Natural killer cell (primary cell): ENCODE results near the gene TMEM108. TPM values are rescaled to one million over a fixed set of nuclear protein-coding genes. Genes with fewer than 3 reads are reported as not detected.

Experiments
- ATAC-seq, 3 donors: fragments of 150-1000 bp in 2 of 3; fragments of 200-7000 bp in 1 of 3; cut with Tn5 transposase; 1 replicate in 1 of 3; 2 replicates in 2 of 3; pipeline ENCODE4 v1.10.0; 2021; ENCODE audit warnings: mild to moderate bottlenecking in 2 of 3, moderate library complexity in 2 of 3
- DNase-seq, 2 donors: peaks; one replicate each; pipeline versions ENCODE4 v3.0.0 to v3.0.0-alpha.2; 2013 to 2021; ENCODE audit warnings: mixed read lengths in 1 of 2
- H3K27ac ChIP-seq: one replicate; pipeline ENCODE4 v1.5.1; 2013; ENCODE audit warnings: mild to moderate bottlenecking, low read length
- H3K27me3 ChIP-seq: one replicate; pipeline ENCODE4 v1.6.1; 2013; ENCODE audit warnings: low read length; ENCODE audit not compliant: control insufficient read depth, insufficient read depth
- H3K36me3 ChIP-seq: one replicate; pipeline ENCODE4 v1.6.1; 2013; ENCODE audit warnings: low read length; ENCODE audit not compliant: control insufficient read depth, insufficient read depth
- H3K4me1 ChIP-seq: one replicate; pipeline ENCODE4 v1.6.1; 2013; ENCODE audit warnings: low read length; ENCODE audit not compliant: control insufficient read depth, insufficient read depth
- H3K4me3 ChIP-seq: one replicate; pipeline ENCODE4 v1.5.1; 2013; ENCODE audit warnings: low read length
- H3K9me3 ChIP-seq: one replicate; pipeline ENCODE4 v1.6.1; 2013; ENCODE audit warnings: low read length; ENCODE audit not compliant: control insufficient read depth, insufficient read depth
- H3K27ac Mint-ChIP-seq, 2 donors: one replicate each; pipeline ENCODE4 v1.8.0; 2022; ENCODE audit warnings: mild to moderate bottlenecking in 2 of 2, mixed read lengths in 2 of 2, moderate library complexity in 1 of 2
- H3K27me3 Mint-ChIP-seq, 2 donors: one replicate each; pipeline ENCODE4 v1.8.0; 2022; ENCODE audit warnings: low read depth in 2 of 2, mixed read lengths in 2 of 2
- H3K36me3 Mint-ChIP-seq: one replicate; pipeline ENCODE4 v1.8.0; 2022; ENCODE audit warnings: mixed read lengths
- H3K4me1 Mint-ChIP-seq, 2 donors: one replicate each; pipeline ENCODE4 v1.8.0; 2022; ENCODE audit warnings: mixed read lengths in 2 of 2
- H3K4me3 Mint-ChIP-seq: one replicate; pipeline ENCODE4 v1.8.0; 2022; ENCODE audit warnings: mild to moderate bottlenecking, moderate library complexity, mixed read lengths
- H3K9me3 Mint-ChIP-seq, 2 donors: one replicate each; pipeline ENCODE4 v1.8.0; 2022; ENCODE audit warnings: mixed read lengths in 2 of 2
- WGBS: methylation state at CpG from one replicate; pipeline ENCODE4 v1.1.7; 2013; ENCODE audit warnings: missing lambda C conversion rate; ENCODE audit not compliant: insufficient coverage; 5-methylcytosine and 5-hydroxymethylcytosine counted together
- intact Hi-C: fragments of 100-400 bp; cut with micrococcal nuclease; formaldehyde crosslinking; loops from one replicate; pipeline ENCODE4 v1.14.2; 2022
- total RNA-seq, 4 donors: library from RNA; stranded (reverse); fragments of 120-200 nt in 1 of 4; gene quantifications; one replicate each; pipeline versions ENCODE4 v1.2.3 to v1.2.4, GENCODE V29; 2013 to 2022
- TF ChIP-seq, protein P1 (sequence below): fragments of 200-600 bp; IDR thresholded peaks from one replicate; pipeline ENCODE4 v1.8.0; 2022; ENCODE audit warnings: antibody characterized with exemption

TMEM108 gene
- total RNA-seq, 3 donors from 2014 or later (not counting 1 experiment from before 2014, with no cell fraction given) = not detected

DNA sequence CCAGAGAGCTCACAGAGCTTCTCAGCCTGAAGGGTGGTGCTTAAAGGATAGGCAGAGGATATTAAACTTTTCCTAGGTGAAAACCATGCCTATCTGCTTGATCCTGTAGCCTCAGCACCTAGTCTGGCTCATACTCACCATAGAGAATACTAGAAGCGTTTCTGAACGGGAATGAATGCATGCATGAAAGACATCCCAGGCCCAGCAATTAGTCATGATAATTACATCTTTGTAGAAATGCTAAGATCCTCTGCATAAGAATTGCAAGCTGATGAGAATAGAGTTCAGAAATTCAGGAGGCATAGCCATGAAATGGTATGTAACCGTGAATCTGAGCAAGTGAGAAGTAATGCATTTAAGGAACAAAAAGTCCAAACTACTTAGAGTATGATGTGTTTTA is 5.9 kb upstream of the TMEM108 start:
- Histone ChIP-seq H3K27ac (no peak overlapping the region), H3K36me3 (no peaks in the 10 kb centered on the region), H3K4me1 (no peaks in the 10 kb centered on the region), H3K9me3 (no peaks in the 10 kb centered on the region), H3K27me3 (no peaks in the 10 kb centered on the region), H3K4me3 (no peak overlapping the region)
- Mint-ChIP-seq H3K27ac (no peak overlapping the region), H3K9me3 (peaks cover 3 to 6% of the 10 kb centered on the region in 2 donors), H3K27me3 (peaks cover 8 to 10% of the 10 kb centered on the region in 2 donors), H3K4me3 (no peak overlapping the region), H3K4me1 (no peaks in the 10 kb centered on the region), H3K36me3 (no peaks in the 10 kb centered on the region)
- TF ChIP-seq, protein P1, sequence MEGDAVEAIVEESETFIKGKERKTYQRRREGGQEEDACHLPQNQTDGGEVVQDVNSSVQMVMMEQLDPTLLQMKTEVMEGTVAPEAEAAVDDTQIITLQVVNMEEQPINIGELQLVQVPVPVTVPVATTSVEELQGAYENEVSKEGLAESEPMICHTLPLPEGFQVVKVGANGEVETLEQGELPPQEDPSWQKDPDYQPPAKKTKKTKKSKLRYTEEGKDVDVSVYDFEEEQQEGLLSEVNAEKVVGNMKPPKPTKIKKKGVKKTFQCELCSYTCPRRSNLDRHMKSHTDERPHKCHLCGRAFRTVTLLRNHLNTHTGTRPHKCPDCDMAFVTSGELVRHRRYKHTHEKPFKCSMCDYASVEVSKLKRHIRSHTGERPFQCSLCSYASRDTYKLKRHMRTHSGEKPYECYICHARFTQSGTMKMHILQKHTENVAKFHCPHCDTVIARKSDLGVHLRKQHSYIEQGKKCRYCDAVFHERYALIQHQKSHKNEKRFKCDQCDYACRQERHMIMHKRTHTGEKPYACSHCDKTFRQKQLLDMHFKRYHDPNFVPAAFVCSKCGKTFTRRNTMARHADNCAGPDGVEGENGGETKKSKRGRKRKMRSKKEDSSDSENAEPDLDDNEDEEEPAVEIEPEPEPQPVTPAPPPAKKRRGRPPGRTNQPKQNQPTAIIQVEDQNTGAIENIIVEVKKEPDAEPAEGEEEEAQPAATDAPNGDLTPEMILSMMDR = no peak
- 95% methylated on average over 2 of the region's 3 CpGs for WGBS
- intact Hi-C loops = no loop called here
- DNase-seq (no peak), ATAC-seq (no peak)

DNA sequence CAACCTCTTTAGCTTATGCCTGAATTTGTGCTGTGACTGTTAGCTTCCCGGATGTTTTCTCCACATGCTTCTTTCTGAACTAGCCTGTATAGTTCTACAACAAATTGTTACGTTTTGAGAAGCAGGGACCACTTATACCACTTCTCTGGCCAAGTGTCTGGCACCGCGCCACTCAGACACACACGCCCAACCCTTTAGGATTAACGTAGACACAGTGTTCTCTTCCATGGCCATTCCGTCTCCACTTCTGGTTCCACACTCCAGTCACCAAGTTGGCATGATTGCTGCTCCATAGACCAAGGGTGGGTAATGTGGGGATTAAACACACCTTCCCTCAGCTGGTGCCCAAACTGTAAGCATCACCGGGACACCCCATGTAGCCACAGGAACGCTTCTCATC is 755 bp upstream of the TMEM108 start:
- Histone ChIP-seq H3K27me3 (peaks cover 16% of the 10 kb centered on the region), H3K4me3 (no peak overlapping the region), H3K9me3 (no peaks in the 10 kb centered on the region), H3K4me1 (peaks cover 6% of the 10 kb centered on the region), H3K27ac (no peak overlapping the region), H3K36me3 (no peaks in the 10 kb centered on the region)
- H3K4me3 Mint-ChIP-seq = no peak overlapping the region
- H3K36me3 Mint-ChIP-seq = no peaks in the 10 kb centered on the region
- ATAC-seq (no peak), DNase-seq (no peak)
- H3K27ac Mint-ChIP-seq = no peak overlapping the region
- intact Hi-C loops = no loop called here
- H3K27me3 Mint-ChIP-seq = peaks cover 28 to 29% of the 10 kb centered on the region in 2 donors
- TF ChIP-seq, protein P1 = no peak
- no peaks in the 10 kb centered on the region for H3K9me3 Mint-ChIP-seq
- WGBS = 94% methylated on average over 9 of the region's 9 CpGs
- H3K4me1 Mint-ChIP-seq = no peaks in the 10 kb centered on the region

DNA sequence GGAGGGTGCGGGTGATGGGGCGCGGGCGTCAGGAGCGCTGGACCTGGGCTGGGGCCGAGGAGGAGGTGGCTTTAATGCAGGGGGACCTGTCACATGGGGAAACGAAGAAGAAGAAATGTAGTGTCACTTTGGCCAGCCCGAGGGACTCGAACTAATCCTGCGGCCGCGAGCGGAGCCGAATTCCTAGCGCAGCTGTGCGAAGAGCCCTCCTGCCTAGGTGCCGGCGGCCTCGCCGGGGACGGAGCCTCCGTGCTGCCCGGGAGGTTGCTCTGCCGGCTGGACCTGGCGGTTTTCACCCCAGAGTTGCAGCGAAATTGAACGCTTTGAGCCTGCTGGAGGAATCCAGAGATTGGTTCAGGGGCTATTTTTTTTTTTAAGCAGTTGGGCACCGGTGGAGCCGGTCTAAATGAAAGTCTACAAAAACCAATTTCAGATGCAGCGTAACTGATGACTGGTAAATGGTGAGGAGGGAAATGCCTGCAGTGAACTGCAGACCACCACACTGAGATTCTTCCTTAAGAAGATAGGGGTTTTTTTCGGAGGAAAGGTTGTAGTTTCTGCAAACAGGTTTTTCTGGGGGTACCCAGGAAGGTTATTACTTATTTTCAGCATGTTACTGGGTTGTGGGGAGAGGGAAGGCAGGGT is 662 bp downstream of the TMEM108 start:
- 5% methylated on average over 31 of the region's 31 CpGs for WGBS
- Histone ChIP-seq H3K4me1 (peaks cover 6% of the 10 kb centered on the region), H3K4me3 (no peak overlapping the region), H3K36me3 (no peaks in the 10 kb centered on the region), H3K9me3 (no peaks in the 10 kb centered on the region), H3K27me3 (peaks cover 16% of the 10 kb centered on the region), H3K27ac (no peak overlapping the region)
- Mint-ChIP-seq H3K4me1 (no peaks in the 10 kb centered on the region), H3K9me3 (no peaks in the 10 kb centered on the region), H3K27ac (no peak overlapping the region), H3K4me3 (peak overlapping the region; percentile 6), H3K27me3 (peaks cover 28 to 29% of the 10 kb centered on the region in 2 donors), H3K36me3 (no peaks in the 10 kb centered on the region)
- TF ChIP-seq, protein P1 = no peak
- DNase-seq = no peak
- intact Hi-C loops = no loop called here
- ATAC-seq = no peak
